ENCODE data around the gene COL8A1.

COL8A1 gene

DNA sequence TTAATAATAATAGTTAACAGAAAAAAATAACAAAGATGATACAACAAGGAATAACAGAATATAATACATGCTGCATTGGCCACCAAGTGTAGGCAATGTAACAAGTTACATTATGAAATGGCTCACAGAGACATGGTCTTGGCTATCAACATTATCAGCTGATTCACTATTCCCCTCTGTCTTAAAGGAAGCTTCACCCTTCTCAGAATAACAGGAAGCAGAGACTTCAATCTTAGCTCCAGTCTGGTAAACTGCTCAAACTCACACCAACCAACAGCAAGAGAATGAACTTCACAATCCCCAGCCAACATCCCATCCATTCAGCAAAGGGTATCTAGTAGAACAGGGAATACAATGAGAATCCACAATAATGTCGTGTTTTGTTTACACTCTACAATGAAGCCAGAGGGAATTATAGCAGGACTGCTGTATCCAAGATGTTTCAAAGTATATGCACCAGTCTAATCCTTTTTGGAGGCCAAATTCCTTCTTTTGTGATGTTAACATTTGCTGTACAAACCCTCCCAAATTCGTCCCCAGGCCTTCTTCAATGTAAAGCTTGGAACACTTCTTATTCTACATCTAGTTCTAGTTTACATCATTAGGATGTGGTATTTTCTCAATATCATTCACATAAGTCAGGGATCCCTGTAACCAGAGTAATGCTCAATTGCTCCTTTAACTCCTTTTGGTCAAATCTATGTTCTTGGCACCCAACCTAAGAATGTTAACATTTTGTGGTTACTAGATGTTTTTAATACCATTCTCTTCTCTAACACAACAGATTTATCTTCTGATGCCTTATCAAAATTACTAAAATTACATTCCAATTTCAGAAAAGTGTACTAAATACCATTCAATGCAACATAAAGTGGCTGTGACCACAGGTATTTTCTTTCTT, 126.9 kb downstream of the COL8A1 start:
- TF ChIP-seq ZFX (IDR thresholded peaks at IDR 0.05), result no peak
- TF ChIP-seq, protein P1, sequence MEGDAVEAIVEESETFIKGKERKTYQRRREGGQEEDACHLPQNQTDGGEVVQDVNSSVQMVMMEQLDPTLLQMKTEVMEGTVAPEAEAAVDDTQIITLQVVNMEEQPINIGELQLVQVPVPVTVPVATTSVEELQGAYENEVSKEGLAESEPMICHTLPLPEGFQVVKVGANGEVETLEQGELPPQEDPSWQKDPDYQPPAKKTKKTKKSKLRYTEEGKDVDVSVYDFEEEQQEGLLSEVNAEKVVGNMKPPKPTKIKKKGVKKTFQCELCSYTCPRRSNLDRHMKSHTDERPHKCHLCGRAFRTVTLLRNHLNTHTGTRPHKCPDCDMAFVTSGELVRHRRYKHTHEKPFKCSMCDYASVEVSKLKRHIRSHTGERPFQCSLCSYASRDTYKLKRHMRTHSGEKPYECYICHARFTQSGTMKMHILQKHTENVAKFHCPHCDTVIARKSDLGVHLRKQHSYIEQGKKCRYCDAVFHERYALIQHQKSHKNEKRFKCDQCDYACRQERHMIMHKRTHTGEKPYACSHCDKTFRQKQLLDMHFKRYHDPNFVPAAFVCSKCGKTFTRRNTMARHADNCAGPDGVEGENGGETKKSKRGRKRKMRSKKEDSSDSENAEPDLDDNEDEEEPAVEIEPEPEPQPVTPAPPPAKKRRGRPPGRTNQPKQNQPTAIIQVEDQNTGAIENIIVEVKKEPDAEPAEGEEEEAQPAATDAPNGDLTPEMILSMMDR (conservative IDR thresholded peaks at IDR 0.05), result no peak
- H3K27ac ChIP-seq, result no peak overlapping the region

DNA sequence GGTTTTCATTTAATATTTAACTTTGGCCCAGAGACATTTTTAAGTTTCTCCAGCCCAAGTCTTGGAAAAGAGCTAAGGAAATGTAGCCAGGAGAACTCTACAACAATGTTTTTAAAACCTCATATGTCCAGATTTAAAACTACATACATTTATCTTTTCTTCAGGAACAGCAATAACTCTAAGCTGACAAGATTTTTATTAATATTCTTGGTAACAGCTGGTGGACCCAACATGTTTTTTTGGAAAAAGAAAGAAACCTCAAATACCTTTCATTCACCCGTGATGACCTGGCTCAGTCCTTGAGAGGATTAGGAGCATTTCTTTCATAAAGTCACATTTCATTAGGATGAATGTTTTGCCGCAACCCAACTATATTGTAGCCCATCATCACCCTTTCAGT, 128.9 kb downstream of the COL8A1 start:
- H3K27ac ChIP-seq, result no peak overlapping the region
- TF ChIP-seq, protein P1 (conservative IDR thresholded peaks at IDR 0.05), result no peak
- TF ChIP-seq ZFX (IDR thresholded peaks at IDR 0.05), result no peak

DNA sequence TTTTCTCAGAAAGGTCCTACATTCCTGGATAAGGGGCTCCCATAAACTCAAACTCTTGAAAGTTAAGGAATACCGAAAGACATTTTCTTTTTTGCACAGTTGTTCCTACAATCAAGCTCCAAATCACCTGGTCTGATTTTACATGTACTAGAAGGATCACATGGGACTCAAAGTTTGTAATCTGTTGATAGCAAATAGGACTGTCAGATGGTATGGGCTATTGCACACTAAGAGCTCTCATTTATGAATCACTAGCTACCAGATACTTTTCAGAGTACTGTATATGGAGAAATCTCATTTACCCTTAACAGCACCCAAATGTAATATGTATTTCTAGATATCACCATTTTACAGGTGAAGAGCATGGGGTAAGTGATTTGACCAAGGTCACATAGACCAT, 129.7 kb downstream of the COL8A1 start:
- no peak overlapping the region for H3K27ac ChIP-seq
- TF ChIP-seq, protein P1 (conservative IDR thresholded peaks at IDR 0.05), result no peak
- no peak for TF ChIP-seq ZFX (IDR thresholded peaks at IDR 0.05)

DNA sequence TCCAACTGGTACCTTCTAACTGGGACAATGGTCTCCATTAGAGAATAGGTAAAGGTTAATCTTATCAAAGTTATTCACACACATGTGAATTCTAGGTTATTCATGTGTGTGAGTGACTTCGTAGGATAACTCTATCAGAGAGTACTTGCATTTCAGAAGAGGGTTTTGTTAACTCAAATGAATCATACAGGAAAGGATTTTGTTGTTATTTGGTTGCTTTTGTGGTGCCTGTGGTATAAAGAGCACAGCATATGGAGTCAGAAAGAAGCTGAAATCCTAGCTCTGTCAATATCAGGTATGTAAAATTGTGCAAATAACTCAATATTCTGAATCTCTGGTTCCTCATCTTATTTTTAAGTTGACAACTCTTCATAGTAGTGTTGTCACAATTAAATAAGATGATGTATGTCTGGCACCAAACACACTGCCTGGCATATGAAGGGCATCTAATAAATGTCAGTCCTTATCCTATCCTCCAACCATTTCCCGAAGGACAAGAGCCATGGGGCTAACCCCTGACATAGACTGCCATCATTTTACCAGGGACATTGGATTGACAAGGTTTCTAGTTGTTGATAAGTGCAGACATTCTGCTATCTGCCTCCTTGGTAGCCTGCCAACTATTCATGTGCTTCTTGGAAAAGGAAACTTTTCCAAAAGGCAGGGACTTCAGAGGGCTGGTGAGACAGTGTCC, 130.6 kb downstream of the COL8A1 start:
- no peak overlapping the region for H3K27ac ChIP-seq
- no peak for TF ChIP-seq ZFX (IDR thresholded peaks at IDR 0.05)
- TF ChIP-seq, protein P1 (conservative IDR thresholded peaks at IDR 0.05), result no peak

DNA sequence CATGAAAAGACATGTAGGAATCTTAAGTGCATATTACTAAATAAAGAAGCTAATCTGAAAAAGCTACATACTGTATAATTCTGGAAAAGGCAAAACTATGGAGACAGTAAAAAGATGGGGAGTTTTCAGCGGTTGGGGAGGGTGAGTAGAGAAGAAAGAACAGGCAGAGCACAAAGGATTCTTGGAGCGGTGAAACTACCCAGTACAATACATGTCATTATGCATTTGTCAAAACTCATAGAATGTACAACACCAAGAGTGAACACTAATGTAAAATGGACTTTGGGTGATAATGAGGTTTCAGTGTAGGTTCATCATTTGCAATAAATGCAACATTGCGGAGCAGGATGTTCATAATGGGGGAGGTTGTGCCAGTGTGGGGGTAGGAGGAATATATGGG, 133.8 kb downstream of the COL8A1 start:
- no peak for TF ChIP-seq ZFX (IDR thresholded peaks at IDR 0.05)
- TF ChIP-seq, protein P1 (conservative IDR thresholded peaks at IDR 0.05), result no peak

DNA sequence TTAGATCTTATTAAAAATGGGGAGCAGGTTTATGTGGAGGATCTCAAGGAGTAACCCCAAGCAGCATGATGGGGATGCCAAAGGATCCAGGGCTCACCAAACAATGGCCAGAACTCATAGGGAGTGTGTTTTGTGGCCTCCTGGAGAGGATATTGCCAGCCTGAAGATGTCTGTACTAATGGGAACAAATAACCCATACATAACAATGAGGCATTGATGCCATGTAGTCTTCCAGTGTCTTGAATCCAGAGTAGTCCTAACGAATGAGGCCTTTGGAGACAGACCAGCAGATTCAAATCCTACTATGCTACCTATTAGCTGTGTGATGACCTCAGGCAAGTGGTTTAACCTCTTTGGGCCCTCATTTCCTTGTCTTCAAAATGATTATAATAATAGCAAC, 134.3 kb downstream of the COL8A1 start:
- no peak overlapping the region for H3K27ac ChIP-seq
- TF ChIP-seq, protein P1 (conservative IDR thresholded peaks at IDR 0.05), result no peak
- TF ChIP-seq ZFX (IDR thresholded peaks at IDR 0.05), result no peak

More for the DNA sequence above, 133.8 kb downstream of the COL8A1 start:
- no peak overlapping the region for H3K27ac ChIP-seq

DNA sequence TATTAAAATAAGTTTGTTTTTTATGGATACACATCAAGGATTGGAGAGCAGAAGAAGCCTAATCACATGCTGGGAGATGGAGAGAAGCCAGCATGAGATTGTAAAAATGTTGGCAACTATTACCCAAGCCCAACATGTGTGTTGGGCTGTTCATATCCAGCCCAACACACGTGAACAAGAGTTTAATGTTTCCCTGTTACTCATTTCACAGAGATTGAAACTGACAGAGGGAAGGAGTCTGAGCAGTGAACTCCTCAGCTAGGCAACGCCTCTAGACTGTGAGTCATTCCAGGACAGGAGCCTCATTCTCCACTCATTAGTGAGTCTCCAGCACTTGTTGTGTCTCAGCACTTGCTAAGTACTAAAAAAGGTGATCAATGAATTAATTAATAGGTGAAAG, 136.1 kb downstream of the COL8A1 start:
- H3K27ac ChIP-seq, result no peak overlapping the region
- no peak for TF ChIP-seq ZFX (IDR thresholded peaks at IDR 0.05)
- TF ChIP-seq, protein P1 (conservative IDR thresholded peaks at IDR 0.05), result no peak

All from C4-2B (cell line).